WTC11 (cell line): ENCODE results near the gene CAVIN1. TPM values are rescaled to one million over a fixed set of nuclear protein-coding genes. Genes with fewer than 3 reads are reported as not detected.

Experiments
- ATAC-seq: fragments of 200-7000 bp; cut with Tn5 transposase; 2 replicates; pipeline ENCODE4 v1.10.0; 2021; ENCODE audit warnings: mild to moderate bottlenecking, moderate library complexity
- CTCF ChIA-PET: fragments of 300-600 bp; sonication (Branson Sonifier 250); formaldehyde crosslinking; loops from one replicate; lab custom pipeline; 2021; ENCODE audit warnings: antibody characterized with exemption; lab: Charles Lee
- POLR2A ChIA-PET: fragments of 350-600 bp; sonication (Branson Sonifier 250); formaldehyde crosslinking; loops from one replicate; lab custom pipeline; 2021; ENCODE audit warnings: antibody characterized with exemption; lab: Charles Lee
- DNase-seq: peaks from one replicate; pipeline ENCODE4 v3.0.0; 2021; ENCODE audit warnings: low spot score
- H3K27ac Mint-ChIP-seq: 2 replicates; pipeline ENCODE4 v1.8.0; 2021; ENCODE audit warnings: mixed read lengths
- H3K27me3 Mint-ChIP-seq: 2 replicates; pipeline ENCODE4 v1.8.0; 2021; ENCODE audit warnings: low read depth, mild to moderate bottlenecking, moderate library complexity, mixed read lengths
- H3K36me3 Mint-ChIP-seq: 2 replicates; pipeline ENCODE4 v1.8.0; 2021; ENCODE audit warnings: mixed read lengths
- H3K4me1 Mint-ChIP-seq: 2 replicates; pipeline ENCODE4 v1.8.0; 2022; ENCODE audit warnings: mixed read lengths
- H3K4me3 Mint-ChIP-seq: 2 replicates; pipeline ENCODE4 v1.8.0; 2021; ENCODE audit warnings: mild to moderate bottlenecking, moderate library complexity, mixed read lengths
- H3K9me3 Mint-ChIP-seq: 2 replicates; pipeline ENCODE4 v1.8.0; 2021; ENCODE audit warnings: mixed read lengths
- ATF2 ChIP-seq: sonication (generic); formaldehyde crosslinking; IDR thresholded peaks from 2 replicates; pipeline ENCODE4 v1.8.1; 2022; ENCODE audit warnings: low read depth, missing genetic modification reagents, borderline replicate concordance
- CBFB ChIP-seq: sonication (generic); formaldehyde crosslinking; IDR thresholded peaks from 2 replicates; pipeline ENCODE4 v1.8.1; 2022; ENCODE audit warnings: mild to moderate bottlenecking, low read depth, missing genetic modification reagents
- CREB1 ChIP-seq: sonication (generic); formaldehyde crosslinking; IDR thresholded peaks from 2 replicates; pipeline ENCODE4 v1.8.0; 2023; ENCODE audit warnings: mild to moderate bottlenecking, missing genetic modification reagents
- CREM ChIP-seq: sonication (generic); formaldehyde crosslinking; IDR thresholded peaks from 2 replicates; pipeline ENCODE4 v1.8.1; 2022; ENCODE audit warnings: mild to moderate bottlenecking, missing genetic modification reagents, moderate library complexity
- E2F1 ChIP-seq: sonication (generic); formaldehyde crosslinking; IDR thresholded peaks from 2 replicates; pipeline ENCODE4 v1.8.0; 2022; ENCODE audit warnings: mild to moderate bottlenecking, missing genetic modification reagents
- E2F4 ChIP-seq: sonication (generic); formaldehyde crosslinking; IDR thresholded peaks from 2 replicates; pipeline ENCODE4 v1.8.1; 2022; ENCODE audit warnings: low read depth, mild to moderate bottlenecking, moderate library complexity, missing genetic modification reagents, borderline replicate concordance
- ETV6 ChIP-seq: sonication (generic); formaldehyde crosslinking; IDR thresholded peaks from 2 replicates; pipeline ENCODE4 v1.8.1; 2022; ENCODE audit warnings: mild to moderate bottlenecking, missing genetic modification reagents
- FOXK1 ChIP-seq: sonication (generic); formaldehyde crosslinking; IDR thresholded peaks from 2 replicates; pipeline ENCODE4 v1.8.0; 2022; ENCODE audit warnings: mild to moderate bottlenecking, moderate library complexity, missing genetic modification reagents
- FOXP4 ChIP-seq: sonication (generic); formaldehyde crosslinking; IDR thresholded peaks from 2 replicates; pipeline ENCODE4 v1.8.0; 2022; ENCODE audit warnings: mild to moderate bottlenecking, missing genetic modification reagents
- HMGXB4 ChIP-seq: sonication (generic); formaldehyde crosslinking; IDR thresholded peaks from 2 replicates; pipeline ENCODE4 v1.8.1; 2023; ENCODE audit warnings: mild to moderate bottlenecking, moderate library complexity, missing genetic modification reagents
- MLX ChIP-seq: sonication (generic); formaldehyde crosslinking; IDR thresholded peaks from 2 replicates; pipeline ENCODE4 v1.8.1; 2023; ENCODE audit warnings: mild to moderate bottlenecking, missing genetic modification reagents, moderate library complexity
- NR1H2 ChIP-seq: sonication (generic); formaldehyde crosslinking; IDR thresholded peaks from 2 replicates; pipeline ENCODE4 v1.9.0; 2021; ENCODE audit warnings: mild to moderate bottlenecking, moderate library complexity, missing genetic modification reagents
- OVOL2 ChIP-seq: fragments of 250-450 bp; sonication (Bioruptor Pico); IDR thresholded peaks from 2 replicates; pipeline ENCODE4 v1.9.0; 2021; ENCODE audit warnings: mild to moderate bottlenecking, borderline replicate concordance
- SMAD3 ChIP-seq: sonication (generic); formaldehyde crosslinking; IDR thresholded peaks from 2 replicates; pipeline ENCODE4 v1.8.0; 2022; ENCODE audit warnings: missing genetic modification reagents, mild to moderate bottlenecking, borderline replicate concordance
- SP1 ChIP-seq: sonication (generic); formaldehyde crosslinking; conservative IDR thresholded peaks from 2 replicates; pipeline ENCODE4 v1.8.1; 2022; ENCODE audit warnings: missing genetic modification reagents
- TCF7 ChIP-seq: sonication (generic); formaldehyde crosslinking; IDR thresholded peaks from 2 replicates; pipeline ENCODE4 v1.8.0; 2022; ENCODE audit warnings: mild to moderate bottlenecking, low read depth, missing genetic modification reagents, moderate library complexity
- TEAD1 ChIP-seq: sonication (generic); formaldehyde crosslinking; IDR thresholded peaks from 2 replicates; pipeline ENCODE4 v1.8.0; 2022; ENCODE audit warnings: mild to moderate bottlenecking, missing genetic modification reagents
- TEAD4 ChIP-seq: sonication (generic); formaldehyde crosslinking; IDR thresholded peaks from 2 replicates; pipeline ENCODE4 v1.8.0; 2022; ENCODE audit warnings: mild to moderate bottlenecking, missing genetic modification reagents
- USF2 ChIP-seq: sonication (generic); formaldehyde crosslinking; IDR thresholded peaks from 2 replicates; pipeline ENCODE4 v1.8.1; 2023; ENCODE audit warnings: mild to moderate bottlenecking, missing genetic modification reagents, moderate library complexity
- ZBTB21 ChIP-seq: sonication (generic); formaldehyde crosslinking; IDR thresholded peaks from 2 replicates; pipeline ENCODE4 v1.8.1; 2023; ENCODE audit warnings: mild to moderate bottlenecking, missing genetic modification reagents, borderline replicate concordance
- ZNF396 ChIP-seq: fragments of 250-450 bp; sonication (Bioruptor Pico); IDR thresholded peaks from 2 replicates; pipeline ENCODE4 v1.8.0; 2021; ENCODE audit warnings: mild to moderate bottlenecking, moderate library complexity, borderline replicate concordance
- total RNA-seq: library from RNA; stranded (reverse); gene quantifications from 3 replicates; pipeline ENCODE4 v1.2.3, GENCODE V29; 2021

Gene CAVIN1
- total RNA-seq, 1 experiment from 2014 or later: 24.6 TPM

GRCh38 chr17:42389899-42390298 lies 33.2 kb downstream of the CAVIN1 start:
- Mint-ChIP-seq H3K4me1 (peaks cover 38% of the 10 kb centered on the region), H3K4me3 (peak overlapping the region; percentile 53), H3K27me3 (no peaks in the 10 kb centered on the region), H3K36me3 (peaks cover 3% of the 10 kb centered on the region), H3K9me3 (peaks cover 4% of the 10 kb centered on the region), H3K27ac (peak overlapping the region; percentile 72)
- ChIA-PET POLR2A (no interaction called here), CTCF (interaction anchor here (2.0 to 2.9 kb wide), 3 partner anchors 13 to 128 kb away, joined by 13 to 41 read pairs (median 36); no protein-coding TSS in a partner anchor)
- ATAC-seq: no peak
- TF ChIP-seq ZNF396 (CRISPR knock-in tag) (no peak), OVOL2 (CRISPR knock-in tag) (0 out of 2 replicates have a peak, but pooled peaks have one; percentile 49)
- DNase-seq: no peak

- Mint-ChIP-seq H3K36me3 (peaks cover 6% of the 10 kb centered on the region), H3K4me1 (peaks cover 41% of the 10 kb centered on the region), H3K27ac (peak overlapping the region; percentile 98), H3K27me3 (no peaks in the 10 kb centered on the region), H3K4me3 (peak overlapping the region; percentile 94), H3K9me3 (no peaks in the 10 kb centered on the region)
- no peak for DNase-seq
- ChIA-PET POLR2A (interaction anchor here (0.9 to 2.5 kb wide), 6 partner anchors 10 to 66 kb away, joined by 3 to 23 read pairs (median 8); partner anchors contain the start of gene CAVIN1), CTCF (interaction anchor here (0.8 to 2.9 kb wide), 17 partner anchors 10 to 167 kb away, joined by 3 to 41 read pairs (median 7); partner anchors contain the start of gene CAVIN1)
- ATAC-seq: no peak
- no peak for TF ChIP-seq TCF7
- no peak for TF ChIP-seq MLX
- no peak for TF ChIP-seq CREB1 (CRISPR knock-in tag)
- TF ChIP-seq CBFB (CRISPR knock-in tag): no peak
- no peak for TF ChIP-seq HMGXB4 (CRISPR knock-in tag)
- TF ChIP-seq SMAD3 (CRISPR knock-in tag): no peak
- no peak for TF ChIP-seq NR1H2 (CRISPR knock-in tag)
- TF ChIP-seq TEAD4 (CRISPR knock-in tag): no peak
These were observed 34.0 kb downstream of the CAVIN1 start for GRCh38 chr17:42389135-42389417.

GRCh38 chr17:42388381-42389134 lies 34.5 kb downstream of the CAVIN1 start, which contains the start of gene STAT3:
STAT3 (minus strand) TSS chr17:42388442; CDS start chr17:42348516, 39,926 bp downstream.
- CTCF ChIA-PET: interaction anchor here (0.6 to 2.9 kb wide), 24 partner anchors 9 to 609 kb away, joined by 3 to 41 read pairs (median 5); partner anchors contain the start of genes CAVIN1, NAGLU, RPL27 and STAT5B
- TF ChIP-seq ZBTB21 (peak; percentile 97; the same call in 1 of the 2 replicates), USF2 (CRISPR knock-in tag) (peak; percentile 73), E2F4 (CRISPR knock-in tag) (no peak), ETV6 (CRISPR knock-in tag) (peak; percentile 71; the same call in 1 of the 2 replicates), SP1 (CRISPR knock-in tag) (peak; percentile 99), ATF2 (CRISPR knock-in tag) (0 out of 2 replicates have a peak, but pooled peaks have one; percentile 18), TEAD1 (CRISPR knock-in tag) (peak; percentile 70; the same call in 1 of the 2 replicates), FOXP4 (peak; percentile 64; the same call in 1 of the 2 replicates), E2F1 (CRISPR knock-in tag) (0 out of 2 replicates have a peak, but pooled peaks have one; percentile 34), CREM (CRISPR knock-in tag) (peak; percentile 89), FOXK1 (CRISPR knock-in tag) (peak; percentile 84; the same call in 1 of the 2 replicates)

More at GRCh38 chr17:42388381-42389134, 34.5 kb downstream of the CAVIN1 start, which contains the start of gene STAT3:
- DNase-seq (peak; percentile 100), ATAC-seq (peak; percentile 97)
- POLR2A ChIA-PET: interaction anchor here (0.5 to 2.5 kb wide), 11 partner anchors 9 to 111 kb away, joined by 3 to 23 read pairs (median 4); partner anchors contain the start of gene CAVIN1
- no peaks in the 10 kb centered on the region for H3K9me3 Mint-ChIP-seq
- no peaks in the 10 kb centered on the region for H3K27me3 Mint-ChIP-seq
- peak within 1 kb of the TSS; percentile 98 for H3K27ac Mint-ChIP-seq
- H3K4me1 Mint-ChIP-seq: peaks cover 41% of the 10 kb centered on the region
- peaks cover 8% of the 10 kb centered on the region for H3K36me3 Mint-ChIP-seq
- peak within 1 kb of the TSS; percentile 94 for H3K4me3 Mint-ChIP-seq
